HTR-8/SVneo (cell line): Measurements from ENCODE around the gene GABRB1.
A peak's percentile ranks its signal among the peaks of the same experiment; 100 is the strongest.
"Not testable (repeated sequence)": the region's sequence is repeated elsewhere in the genome, so short reads cannot be mapped to it uniquely, and the experiment has no call there.

ENCODE experiments used
- DNase-seq: peaks from one replicate; pipeline ENCODE4 v3.0.0; 2011; ENCODE audit warnings: low spot score, mixed read lengths; ENCODE audit not compliant: insufficient read length
- FAIRE-seq: peaks from 2 replicates; lab custom pipeline; 2011; peaks lifted over from hg19 to GRCh38; lab: Jason Lieb, UNC

GABRB1 gene

GRCh38 chr4:47271291-47271690 lies 239.9 kb downstream of the GABRB1 start:
- DNase-seq = no peak
- FAIRE-seq = no peak

GRCh38 chr4:47274901-47275300 lies 243.5 kb downstream of the GABRB1 start:
- FAIRE-seq = no peak
- DNase-seq = no peak

GRCh38 chr4:47275595-47275994 lies 244.2 kb downstream of the GABRB1 start:
- DNase-seq (no peak), FAIRE-seq (no peak)

GRCh38 chr4:47278631-47279030 lies 247.3 kb downstream of the GABRB1 start:
- FAIRE-seq (no peak), DNase-seq (no peak)

GRCh38 chr4:47287735-47288134 lies 256.4 kb downstream of the GABRB1 start:
- peak; percentile 54 for FAIRE-seq
- peak; percentile 53 for DNase-seq

- no peak for DNase-seq
- no peak for FAIRE-seq
Observed at GRCh38 chr4:47289805-47290204, 258.4 kb downstream of the GABRB1 start.

- not testable (repeated sequence) for DNase-seq, FAIRE-seq
Observed at GRCh38 chr4:47290873-47291272, 259.5 kb downstream of the GABRB1 start.

- no peak for DNase-seq
- no peak for FAIRE-seq
Observed at GRCh38 chr4:47309165-47309564, 277.8 kb downstream of the GABRB1 start.

GRCh38 chr4:47312170-47312569 lies 280.8 kb downstream of the GABRB1 start:
- FAIRE-seq (no peak), DNase-seq (no peak)

- no peak for FAIRE-seq
Observed at GRCh38 chr4:47313384-47313783, 282.0 kb downstream of the GABRB1 start.

GRCh38 chr4:47315346-47315745 lies 284.0 kb downstream of the GABRB1 start:
- FAIRE-seq (no peak), DNase-seq (no peak)

More at GRCh38 chr4:47313384-47313783, 282.0 kb downstream of the GABRB1 start:
- DNase-seq = no peak

- FAIRE-seq (no peak), DNase-seq (no peak)
Observed at GRCh38 chr4:47326025-47326424, 294.7 kb downstream of the GABRB1 start.

- DNase-seq (no peak), FAIRE-seq (no peak)
Observed at GRCh38 chr4:47330866-47331265, 299.5 kb downstream of the GABRB1 start.

GRCh38 chr4:47334652-47335051 lies 303.3 kb downstream of the GABRB1 start:
- no peak for FAIRE-seq
- DNase-seq = no peak

GRCh38 chr4:47337893-47338292 lies 306.5 kb downstream of the GABRB1 start:
- FAIRE-seq (no peak), DNase-seq (no peak)

- DNase-seq (no peak), FAIRE-seq (no peak)
Observed at GRCh38 chr4:47340914-47341313, 309.5 kb downstream of the GABRB1 start.

GRCh38 chr4:47342796-47343195 lies 311.4 kb downstream of the GABRB1 start:
- FAIRE-seq (no peak), DNase-seq (no peak)

GRCh38 chr4:47349326-47349725 lies 318.0 kb downstream of the GABRB1 start:
- DNase-seq = peak; percentile 21

GRCh38 chr4:47355568-47355967 lies 324.2 kb downstream of the GABRB1 start:
- DNase-seq (no peak), FAIRE-seq (no peak)

More at GRCh38 chr4:47349326-47349725, 318.0 kb downstream of the GABRB1 start:
- peak; percentile 77 for FAIRE-seq

GRCh38 chr4:47359891-47360290 lies 328.5 kb downstream of the GABRB1 start:
- FAIRE-seq (no peak), DNase-seq (no peak)

GRCh38 chr4:47367761-47368160 lies 336.4 kb downstream of the GABRB1 start:
- FAIRE-seq (no peak), DNase-seq (no peak)

- DNase-seq (no peak), FAIRE-seq (no peak)
Observed at GRCh38 chr4:47368211-47368610, 336.8 kb downstream of the GABRB1 start.

- DNase-seq = no peak
Observed at GRCh38 chr4:47372561-47372960, 341.2 kb downstream of the GABRB1 start.

More at GRCh38 chr4:47372561-47372960, 341.2 kb downstream of the GABRB1 start:
- no peak for FAIRE-seq
